Measurements from ENCODE around the gene GKN2.

DNA sequence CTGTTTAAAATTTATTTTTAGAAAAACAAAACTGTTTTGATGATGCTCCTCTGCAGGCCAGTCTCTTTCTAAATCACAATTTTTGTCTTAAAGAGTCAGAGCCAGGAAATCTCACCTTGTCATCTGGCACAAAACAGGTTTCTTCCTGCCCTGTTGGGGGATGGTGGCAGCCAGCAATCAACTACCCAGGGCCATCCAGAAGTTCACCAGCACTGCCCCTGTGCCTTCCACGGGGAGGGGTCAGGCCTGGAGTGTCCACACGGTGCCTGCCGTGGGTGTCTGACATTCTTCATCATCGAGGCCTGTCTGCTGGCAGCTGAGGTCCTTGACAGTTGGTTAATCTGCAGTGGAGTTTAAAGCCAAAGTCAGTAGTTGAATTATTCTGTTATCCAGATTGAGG is 41.4 kb downstream of the GKN2 start:
- TF ChIP-seq SNAI2 (CRISPR knock-in tag; IDR thresholded peaks at IDR 0.05) (no peak), ESRRG (CRISPR knock-in tag; IDR thresholded peaks at IDR 0.05) (no peak)
- TF ChIP-seq, protein P1, sequence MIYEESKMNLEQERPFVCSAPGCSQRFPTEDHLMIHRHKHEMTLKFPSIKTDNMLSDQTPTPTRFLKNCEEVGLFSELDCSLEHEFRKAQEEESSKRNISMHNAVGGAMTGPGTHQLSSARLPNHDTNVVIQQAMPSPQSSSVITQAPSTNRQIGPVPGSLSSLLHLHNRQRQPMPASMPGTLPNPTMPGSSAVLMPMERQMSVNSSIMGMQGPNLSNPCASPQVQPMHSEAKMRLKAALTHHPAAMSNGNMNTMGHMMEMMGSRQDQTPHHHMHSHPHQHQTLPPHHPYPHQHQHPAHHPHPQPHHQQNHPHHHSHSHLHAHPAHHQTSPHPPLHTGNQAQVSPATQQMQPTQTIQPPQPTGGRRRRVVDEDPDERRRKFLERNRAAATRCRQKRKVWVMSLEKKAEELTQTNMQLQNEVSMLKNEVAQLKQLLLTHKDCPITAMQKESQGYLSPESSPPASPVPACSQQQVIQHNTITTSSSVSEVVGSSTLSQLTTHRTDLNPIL (CRISPR knock-in tag; IDR thresholded peaks at IDR 0.05; ENCODE audit: low read depth), result no peak
- TF ChIP-seq, protein P2, sequence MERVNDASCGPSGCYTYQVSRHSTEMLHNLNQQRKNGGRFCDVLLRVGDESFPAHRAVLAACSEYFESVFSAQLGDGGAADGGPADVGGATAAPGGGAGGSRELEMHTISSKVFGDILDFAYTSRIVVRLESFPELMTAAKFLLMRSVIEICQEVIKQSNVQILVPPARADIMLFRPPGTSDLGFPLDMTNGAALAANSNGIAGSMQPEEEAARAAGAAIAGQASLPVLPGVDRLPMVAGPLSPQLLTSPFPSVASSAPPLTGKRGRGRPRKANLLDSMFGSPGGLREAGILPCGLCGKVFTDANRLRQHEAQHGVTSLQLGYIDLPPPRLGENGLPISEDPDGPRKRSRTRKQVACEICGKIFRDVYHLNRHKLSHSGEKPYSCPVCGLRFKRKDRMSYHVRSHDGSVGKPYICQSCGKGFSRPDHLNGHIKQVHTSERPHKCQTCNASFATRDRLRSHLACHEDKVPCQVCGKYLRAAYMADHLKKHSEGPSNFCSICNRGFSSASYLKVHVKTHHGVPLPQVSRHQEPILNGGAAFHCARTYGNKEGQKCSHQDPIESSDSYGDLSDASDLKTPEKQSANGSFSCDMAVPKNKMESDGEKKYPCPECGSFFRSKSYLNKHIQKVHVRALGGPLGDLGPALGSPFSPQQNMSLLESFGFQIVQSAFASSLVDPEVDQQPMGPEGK (CRISPR knock-in tag; IDR thresholded peaks at IDR 0.05; ENCODE audit: borderline replicate concordance), result no peak

Measured in SK-N-SH treated with all-trans-retinoic acid at 6 μM for 48 hours (cell line).